ENCODE results near the gene INPP4B.

- no peak for TF ChIP-seq CTCF (conservative IDR thresholded peaks at IDR 0.05; ENCODE audit: low read depth, low read length)
- TF ChIP-seq EZH2 (IDR thresholded peaks at IDR 0.05; ENCODE audit: low read length, unreplicated experiment) = no peak
Measured at GRCh38 chr4:142124874-142125273, 721.2 kb downstream of the INPP4B start.

All from PC-3 (cell line).